HG02870 (cell line): ENCODE data around the gene SOX18.

ENCODE experiments used
- ATAC-seq: cut with Tn5 transposase; IDR thresholded peaks from one replicate; pipeline ENCODE4 v1.9.1; 2021; ENCODE audit warnings: mild to moderate bottlenecking, moderate library complexity; ENCODE audit not compliant: unreplicated experiment

Gene SOX18

DNA sequence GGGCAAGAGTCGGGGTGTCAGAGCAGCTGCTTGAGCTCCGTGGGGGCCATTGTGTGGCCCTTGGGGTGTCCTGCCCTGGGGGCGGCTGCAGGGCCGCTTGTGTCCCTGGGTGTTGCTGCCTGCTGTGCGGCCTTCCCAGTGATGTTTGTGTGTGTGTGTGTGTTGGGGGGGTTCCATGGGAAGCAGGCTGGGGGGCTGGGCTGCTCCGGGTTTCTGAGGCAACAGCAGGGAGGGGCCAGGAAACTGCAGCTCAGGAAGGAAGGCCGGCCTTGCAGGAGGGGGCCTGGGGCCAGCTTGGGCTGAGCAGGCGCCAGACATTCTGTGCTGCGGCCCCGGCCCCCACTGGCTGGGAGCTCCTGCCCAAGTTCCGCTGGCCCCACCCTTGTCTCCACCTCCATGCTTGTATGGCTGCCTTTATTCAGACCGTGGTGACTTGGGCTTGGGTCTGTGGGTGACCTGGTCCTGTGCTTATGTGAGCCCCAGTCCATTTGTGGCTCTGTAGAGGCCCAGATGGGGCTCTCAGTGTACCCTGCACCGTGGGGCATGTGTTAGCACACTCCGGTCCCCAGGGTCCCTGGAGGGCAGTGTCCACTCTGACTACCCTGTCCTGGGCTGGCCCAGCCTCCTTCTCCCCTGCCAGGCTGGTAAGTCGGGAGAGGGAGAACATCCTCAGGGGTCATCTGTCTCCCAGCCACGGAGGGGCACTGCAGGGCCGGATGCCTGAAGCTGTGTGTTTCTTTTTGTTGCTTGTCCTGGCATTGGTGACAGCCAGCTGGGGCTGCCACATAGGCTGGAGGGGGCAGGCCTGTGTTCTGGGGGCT lies 4.6 kb upstream of the SOX18 start:
- no peak for ATAC-seq

DNA sequence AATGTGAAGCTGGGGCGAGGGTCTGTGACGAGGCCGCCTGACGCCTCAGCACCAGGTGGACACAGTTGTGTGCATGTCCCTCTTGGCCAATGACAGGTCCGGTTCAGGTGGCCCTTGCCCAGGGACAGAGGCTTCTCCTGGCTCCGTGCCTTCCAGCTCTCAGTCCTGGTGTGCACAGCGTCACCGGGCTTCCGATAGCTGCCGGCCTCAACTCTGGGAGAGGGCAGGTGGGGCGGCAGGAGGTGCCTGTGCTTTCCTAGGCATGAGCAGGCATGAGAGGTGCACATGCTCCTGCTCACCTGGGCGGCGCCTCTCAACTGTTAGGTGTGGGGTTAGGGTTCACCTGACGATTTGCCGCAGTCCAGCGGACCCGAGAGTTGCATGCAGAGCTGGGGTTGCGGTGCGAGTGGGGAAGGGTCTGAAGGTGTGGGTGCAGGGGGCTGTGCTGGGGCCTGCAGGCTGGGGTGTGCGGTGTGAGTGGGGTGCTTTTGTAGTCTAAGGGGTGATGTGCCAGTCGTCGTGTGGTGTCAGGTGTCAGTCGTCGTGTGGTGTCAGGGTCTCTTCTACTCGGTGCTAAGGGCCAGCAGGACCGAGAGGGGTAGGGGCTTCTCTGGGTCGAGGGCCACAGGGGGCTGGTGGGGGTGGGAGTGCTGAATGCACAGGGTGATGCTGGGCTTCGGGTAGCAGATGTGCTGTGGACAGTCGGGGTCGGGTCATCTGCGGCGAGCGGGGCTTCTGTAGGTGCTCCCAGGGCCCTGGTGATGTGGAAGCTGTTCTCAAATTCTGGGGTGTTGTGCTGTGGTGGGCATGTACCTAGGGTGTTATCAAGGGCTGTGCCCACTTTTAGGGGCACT lies 3.8 kb upstream of the SOX18 start:
- no peak for ATAC-seq

DNA sequence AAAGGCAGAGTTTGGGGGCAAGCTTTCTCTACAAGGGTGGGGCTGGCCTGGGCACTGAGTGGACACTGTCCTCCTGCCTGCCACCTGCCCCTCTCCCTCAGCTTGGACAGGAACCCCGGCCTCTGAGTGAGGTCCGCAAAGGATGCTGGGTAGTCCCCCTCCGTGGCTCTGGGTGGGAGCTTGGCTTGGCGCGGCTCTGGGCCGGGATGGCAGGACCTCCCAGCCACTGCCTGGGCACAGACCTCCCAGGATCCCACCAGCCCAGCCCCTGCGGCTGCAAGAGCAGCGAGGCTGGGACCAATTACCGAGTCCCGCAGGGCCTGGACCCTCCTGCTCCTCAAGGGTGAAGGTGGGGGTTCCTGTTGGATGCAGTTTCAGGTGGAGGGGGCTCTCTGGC lies 2.9 kb upstream of the SOX18 start:
- no peak for ATAC-seq

DNA sequence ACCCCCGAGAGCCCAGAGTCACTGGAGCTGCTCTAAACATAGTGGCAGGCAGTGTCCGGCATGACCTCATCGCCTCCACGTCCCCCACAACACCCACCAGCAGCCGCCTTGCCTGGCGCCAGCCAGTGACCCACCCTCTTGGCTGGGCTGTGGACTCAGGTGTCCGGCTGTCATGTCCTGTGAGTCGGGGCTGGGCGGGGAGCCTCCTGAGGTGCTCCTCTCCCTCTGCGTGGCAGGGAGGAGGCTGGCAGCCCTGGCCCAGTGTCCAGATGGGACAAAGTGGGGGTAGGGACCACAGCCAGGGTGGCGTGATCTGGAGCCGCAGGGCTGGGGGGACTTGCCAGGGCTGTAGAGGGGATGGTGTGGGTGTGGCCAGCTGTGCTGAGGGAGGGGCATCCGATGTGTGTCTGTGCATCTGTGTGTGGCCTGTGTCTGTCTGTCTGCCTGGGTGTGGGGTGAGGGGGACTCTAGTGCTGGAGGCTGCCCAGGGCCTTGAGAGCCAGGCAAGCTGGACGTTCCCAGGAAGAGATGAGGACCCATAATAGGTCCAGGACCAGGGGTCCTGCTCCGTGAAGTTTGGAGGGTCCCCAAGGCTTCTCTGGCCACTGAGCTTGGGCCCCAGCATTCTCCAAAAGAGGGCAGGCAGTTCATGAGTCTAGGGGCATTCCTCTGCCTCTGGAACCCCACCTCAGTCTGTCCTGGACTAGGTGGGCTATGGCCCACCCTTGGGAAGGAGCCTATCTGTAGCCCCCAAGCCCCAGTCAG lies 2.3 kb upstream of the SOX18 start:
- no peak for ATAC-seq

DNA sequence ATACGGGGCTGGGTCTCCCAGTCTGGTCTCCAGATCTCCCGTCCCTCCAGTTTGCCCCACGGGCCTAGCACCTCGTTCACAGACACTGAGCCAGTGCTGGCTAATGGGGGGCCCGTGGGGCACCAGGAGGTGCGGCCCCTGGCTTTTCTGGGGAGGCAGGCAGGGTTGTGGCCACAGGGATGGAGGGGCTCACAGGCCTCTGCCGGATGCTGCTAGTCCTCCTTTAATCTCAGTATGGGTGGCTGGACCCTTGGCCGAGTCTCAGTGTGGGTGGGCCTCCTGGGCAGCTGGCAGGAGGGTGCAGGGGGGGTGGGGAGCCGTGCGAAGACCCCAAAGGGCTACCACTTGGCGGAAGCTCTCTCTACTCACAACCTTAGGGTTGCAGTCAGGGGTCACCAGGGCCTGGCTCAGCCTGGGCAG lies 1.6 kb upstream of the SOX18 start:
- no peak for ATAC-seq

DNA sequence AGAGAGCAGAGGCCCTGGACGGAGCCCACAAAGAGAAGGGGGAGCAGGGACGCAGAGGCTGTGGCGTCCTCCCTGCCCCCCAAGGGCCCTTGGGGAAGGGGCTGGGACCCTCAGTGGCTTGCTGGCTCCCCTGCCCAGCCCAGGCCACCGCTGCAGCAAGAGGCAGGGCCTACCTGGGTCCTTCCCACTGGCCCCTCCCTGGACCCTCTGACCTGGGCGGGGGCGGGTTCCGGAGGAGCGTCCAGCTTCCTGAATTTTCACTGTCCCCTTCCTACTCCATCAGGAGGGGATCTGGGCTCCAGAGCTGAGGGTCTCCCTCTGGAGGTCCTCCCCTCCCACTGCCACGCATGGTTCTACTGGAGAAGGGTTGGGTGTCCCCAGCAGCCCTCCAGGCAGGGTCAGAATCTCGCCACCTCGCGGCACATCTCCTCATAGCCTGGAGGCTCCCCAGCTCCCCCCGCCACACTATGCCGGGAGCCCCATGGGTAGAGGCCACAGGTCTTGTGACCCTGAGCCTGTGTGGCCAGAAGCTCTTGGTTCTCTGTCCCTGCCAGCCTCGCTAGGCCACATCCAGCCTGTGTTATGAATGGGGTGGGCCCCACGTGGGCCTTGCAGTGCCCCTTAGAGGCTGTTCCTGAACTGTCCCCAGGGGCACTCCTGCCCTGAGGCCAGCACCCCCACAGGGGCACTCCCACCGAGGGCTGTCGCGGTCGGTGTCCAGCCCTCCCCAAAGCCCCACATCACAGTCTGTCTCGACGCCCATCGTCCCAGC lies 1.0 kb upstream of the SOX18 start:
- ATAC-seq = no peak

DNA sequence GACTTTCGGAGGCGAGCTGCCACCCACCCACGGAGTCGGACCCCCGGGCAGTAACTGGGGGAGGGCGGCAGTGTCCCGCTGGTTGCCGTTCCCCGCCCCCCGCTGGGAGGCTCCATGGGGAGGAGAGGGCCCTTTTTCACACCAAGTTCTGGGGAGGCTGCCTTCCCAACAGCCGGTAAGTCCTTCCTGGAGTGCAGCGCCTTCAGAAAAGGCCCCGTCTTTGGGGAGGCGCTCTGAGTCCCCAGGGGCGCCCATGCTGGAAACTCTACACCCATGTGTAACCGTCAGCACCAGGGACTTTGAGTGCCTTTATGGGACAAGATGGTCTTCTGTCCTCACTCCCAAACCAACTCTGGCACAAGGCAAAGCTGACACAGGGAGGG lies 430 bp upstream of the SOX18 start:
- no peak for ATAC-seq

DNA sequence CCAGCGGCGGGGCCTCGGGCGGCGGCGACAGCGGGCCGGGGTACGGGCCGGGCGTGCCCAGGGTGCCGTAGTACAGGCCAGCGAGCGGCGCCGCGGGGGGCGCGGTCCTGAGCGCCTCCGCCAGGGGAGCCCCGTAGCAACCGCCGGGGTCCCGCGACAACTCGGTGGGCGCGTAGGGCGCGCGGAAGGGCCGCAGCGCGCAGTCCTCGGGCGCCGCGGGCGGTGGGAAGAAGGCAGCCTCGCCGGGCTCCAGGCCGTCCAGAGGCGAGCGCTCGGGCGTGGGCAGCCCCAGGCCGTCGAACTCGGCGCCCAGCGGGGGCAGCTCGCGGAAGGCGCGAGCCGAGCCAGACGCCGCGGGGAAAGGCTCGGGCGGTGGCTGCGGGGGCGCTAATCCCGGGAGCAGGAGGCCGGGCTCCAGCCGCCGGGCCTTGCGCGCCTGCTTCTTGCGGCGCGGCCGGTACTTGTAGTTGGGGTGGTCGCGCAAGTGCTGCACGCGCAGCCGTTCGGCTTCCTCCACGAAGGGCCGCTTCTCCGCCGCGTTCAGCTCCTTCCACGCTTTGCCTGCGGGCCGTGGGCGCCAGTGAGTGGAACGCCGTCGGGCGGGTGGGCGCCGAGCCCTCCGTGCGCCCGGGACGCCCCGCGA lies 916 bp downstream of the SOX18 start:
- no peak for ATAC-seq

DNA sequence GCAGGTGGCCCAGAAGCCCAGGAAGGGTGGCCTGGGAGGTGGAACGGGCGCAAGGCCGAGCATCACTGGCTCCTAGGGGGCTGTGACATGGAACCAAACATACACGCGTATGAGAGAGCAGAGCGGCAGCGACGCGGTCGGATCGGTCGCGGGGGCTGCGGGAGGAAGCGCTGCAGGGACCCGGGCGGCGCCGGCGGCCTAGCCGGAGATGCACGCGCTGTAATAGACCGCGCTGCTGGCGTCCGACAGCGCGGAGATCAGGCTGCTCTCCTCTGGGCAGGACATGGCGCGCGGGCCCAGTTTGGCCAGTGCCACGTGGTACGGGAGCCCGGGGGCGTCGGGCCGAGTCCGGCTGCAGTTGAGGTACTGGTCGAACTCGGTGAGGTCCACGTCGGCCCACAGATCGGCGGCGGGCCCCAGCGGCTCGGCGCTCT lies 1.5 kb downstream of the SOX18 start:
- ATAC-seq = no peak

DNA sequence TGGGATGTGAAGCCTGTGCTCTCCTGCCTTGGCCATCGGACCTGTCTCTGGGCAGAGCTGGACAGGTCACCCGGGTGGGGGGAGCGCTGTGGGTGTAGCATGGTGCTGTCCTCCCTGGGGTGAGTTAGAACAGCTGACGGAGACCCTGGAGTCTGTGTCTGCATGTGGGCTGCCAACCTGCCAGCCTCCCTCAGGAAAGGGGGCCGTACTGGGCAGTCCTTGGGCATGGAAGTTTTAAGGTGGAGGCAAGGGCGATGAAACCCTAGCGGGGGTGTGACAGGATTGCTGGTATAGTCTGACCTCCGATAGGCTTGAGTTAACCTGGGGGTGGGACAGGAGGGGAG lies 2.4 kb downstream of the SOX18 start:
- no peak for ATAC-seq

DNA sequence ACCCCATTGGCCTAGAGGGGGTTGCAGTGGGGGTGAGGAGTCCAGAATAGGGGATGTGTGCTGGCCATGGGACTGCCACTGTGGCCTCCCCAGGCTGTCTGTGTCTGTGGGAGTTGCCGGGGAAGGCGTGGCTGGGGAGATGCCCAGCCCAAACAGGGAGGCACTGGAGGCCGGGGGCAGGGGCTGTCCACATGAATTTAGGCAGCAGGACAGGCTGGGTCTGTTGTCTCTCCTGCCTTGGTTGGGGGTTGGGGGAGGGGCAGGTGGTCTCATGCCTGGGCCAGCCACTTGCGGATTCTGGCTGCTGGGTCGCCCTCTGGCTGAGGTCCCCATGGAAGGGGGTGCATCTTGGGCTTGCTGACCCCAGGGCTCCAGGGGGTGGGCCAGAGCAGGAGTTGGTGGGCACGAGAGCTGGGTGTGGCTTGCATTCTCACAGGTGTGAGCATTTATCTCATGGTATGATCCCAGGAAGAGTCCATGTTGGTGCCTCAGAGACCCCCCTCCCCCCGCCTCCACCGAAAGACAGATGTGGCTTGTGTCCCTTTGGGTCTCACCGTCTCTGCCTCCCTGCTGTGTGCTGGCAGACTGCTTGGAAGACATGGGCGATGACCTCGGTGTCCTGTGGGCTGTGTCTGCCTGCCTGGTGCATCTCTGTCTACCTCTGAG lies 4.0 kb downstream of the SOX18 start:
- ATAC-seq = no peak

DNA sequence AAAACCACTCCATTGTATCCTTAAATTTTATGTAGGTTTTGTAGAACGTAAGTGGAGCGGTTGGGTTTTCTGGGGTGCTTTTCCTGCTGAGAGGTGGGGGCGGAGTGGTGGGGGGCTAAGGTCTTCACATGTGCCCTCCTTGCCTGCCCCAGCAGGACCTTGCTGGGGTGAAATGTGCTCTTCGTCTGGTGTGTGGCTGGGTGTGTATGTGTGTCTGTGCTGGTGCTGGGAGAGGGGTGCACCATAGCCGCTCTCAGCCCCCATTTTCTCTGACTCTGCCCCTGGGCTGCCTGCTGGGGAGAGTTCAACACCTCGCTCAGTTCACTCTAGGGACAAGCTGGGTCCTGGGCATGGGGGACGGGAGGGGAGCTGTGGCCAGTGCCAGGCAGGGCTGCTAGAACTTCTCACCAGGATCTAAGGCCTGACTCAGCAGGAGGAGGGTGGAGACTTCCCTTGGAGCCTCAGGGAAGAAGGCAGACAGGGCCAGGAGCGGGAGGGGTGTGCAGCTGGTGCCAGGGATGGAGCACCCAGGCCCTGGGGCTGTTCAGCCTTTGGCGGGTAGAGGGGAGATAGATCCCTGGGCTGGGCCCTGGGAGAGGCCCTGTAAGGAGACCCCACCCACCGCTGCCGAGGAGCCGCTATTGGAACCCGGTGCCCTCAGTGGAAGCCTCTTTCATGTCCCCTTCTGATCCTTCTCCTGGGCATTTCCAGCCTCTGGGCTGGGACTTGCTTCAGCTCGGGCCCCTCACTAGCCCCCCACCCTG lies 4.8 kb downstream of the SOX18 start:
- no peak for ATAC-seq

DNA sequence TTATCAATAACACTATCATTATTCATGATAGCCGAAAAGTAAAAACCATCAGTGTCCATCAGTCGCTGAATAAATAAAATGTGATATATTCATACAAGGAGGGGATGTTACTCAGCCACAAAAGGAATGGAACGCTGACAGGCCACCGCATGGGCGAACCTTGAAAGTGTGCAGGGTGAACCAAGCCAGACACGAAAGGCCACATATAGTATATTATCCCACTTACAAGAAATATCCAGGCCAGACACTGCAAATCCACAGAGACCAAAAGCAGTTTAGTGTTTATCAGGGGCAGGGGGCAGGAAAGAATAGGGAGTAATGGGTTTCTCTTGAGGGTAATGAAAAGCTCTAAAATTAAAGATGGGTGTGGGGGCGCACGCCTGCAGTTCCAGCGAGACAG lies 5.7 kb downstream of the SOX18 start:
- ATAC-seq = no peak

DNA sequence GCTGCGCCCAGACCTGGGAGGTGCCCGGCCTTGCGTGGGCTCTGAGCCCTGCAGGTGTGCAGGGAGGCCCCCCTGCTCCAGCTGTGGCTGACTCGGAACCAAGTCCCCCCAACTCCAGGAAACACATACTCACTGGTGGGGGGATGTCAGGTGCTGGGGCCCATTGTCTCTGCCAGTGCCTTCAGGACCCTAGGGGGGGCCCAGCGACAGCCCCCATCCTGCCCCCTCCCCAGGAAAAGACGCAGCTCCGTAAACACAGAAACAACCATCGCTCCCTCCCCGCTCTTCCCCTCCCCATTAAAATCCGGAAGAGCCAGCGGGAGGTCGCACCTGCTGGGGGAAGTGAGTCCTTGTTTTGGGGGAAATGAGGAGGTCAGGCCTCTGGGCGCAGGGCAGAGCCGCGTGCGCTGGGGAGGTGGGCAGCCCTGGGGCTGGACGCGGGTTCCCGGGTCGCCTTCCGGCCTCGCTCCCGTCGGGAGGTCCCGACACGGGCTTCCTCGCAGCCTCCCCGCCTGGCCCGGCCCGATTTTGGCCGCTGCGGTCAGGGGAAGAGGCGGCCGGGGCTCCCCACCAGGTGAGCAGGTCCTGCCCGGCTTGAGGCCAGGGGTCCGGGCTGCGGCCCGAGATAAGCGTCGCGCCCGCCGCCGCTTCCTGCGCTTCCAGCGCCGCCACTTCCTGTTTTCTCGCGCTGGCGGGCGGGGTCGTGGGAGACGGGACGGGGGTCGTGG lies 7.2 kb downstream of the SOX18 start:
- no peak for ATAC-seq

DNA sequence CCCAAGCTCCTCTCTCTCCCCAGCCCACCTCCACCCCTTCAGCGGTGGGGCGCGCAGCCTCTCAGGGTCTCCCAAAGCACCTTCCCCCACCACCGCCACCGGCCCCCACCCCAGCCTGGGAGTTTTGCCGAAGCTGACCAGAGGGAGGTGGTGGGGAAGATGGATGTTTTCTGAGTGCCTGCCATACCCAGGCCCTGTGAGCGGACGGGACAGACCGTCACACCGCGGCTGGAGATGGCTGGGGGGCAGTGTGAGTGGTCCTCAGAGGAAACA lies 7.7 kb downstream of the SOX18 start:
- ATAC-seq = no peak

DNA sequence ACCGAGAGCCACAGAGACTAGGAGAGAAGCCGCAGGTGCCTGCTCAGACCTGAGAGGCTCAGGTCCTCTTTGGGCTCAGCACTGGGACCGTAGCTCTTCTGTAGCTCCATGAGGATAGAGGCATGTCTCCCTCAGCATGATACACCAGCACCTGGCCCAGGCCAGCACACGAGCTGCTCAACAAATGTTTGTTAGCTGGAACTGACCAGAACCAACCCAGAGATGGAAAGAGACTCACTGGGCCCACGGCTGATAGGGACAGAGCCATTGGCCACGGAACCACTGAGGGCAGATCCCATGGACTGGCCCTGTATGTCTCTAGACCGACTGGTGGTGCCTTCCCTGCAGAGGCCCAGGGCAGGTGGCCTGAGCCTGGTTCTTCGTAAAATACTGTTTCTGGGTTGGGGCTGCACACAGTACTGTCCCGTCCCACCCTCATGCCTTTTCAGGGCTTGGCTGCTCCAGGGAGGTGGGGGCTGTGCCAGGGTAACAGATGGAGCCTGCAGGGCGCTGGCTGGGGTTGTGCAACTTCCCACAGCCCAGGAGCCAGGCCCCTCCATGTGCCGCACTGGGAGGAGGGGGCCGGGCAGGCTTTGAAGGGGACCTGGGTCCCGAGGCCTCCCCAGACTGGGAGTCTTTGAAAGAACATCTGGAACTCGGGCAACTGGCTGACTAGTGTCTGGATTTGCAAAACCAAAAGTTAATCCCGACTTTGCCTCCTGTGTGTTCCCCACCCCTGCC lies 8.2 kb downstream of the SOX18 start:
- ATAC-seq = no peak

DNA sequence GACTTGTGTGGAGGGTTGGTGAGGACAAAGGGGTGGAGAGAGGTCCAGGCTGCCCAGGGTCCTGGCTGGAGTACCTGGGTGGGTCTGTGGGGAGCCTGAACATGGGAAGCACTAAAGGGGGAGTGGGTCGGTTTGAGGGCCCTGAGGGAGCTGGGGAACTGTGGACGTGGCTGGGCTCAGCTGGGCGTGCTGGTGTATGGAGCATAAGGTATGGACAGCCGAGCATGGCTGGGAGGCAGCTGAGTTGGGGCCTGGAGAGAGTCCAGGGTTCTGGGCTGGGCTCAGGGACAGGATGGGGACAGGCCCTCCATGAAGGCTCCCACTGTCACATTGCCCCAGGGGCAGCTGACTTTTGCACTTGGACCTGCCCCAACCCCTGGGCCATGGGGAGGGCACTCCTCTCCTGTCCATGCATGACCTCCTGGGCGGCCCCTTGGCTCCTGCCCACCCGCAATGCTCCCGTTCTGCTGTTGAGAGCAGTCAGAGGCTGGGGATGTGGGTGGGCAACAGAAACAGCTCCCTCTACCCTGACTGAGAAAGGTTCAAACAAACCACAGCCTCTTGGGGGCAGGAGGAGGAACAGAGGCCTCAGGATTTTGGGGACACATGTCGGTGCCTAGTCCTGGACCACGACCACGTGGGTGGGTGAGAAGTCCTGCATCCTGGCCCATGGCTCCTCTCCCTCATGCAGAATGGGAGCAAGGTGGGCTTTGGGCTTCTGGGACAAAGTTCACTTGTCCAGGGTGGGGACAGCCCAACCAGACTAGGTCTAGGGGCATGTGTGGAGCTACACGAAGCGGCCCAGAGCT lies 9.0 kb downstream of the SOX18 start:
- ATAC-seq = no peak
